ENCODE measurements around the gene WFDC9. TPM values are rescaled to one million over a fixed set of nuclear protein-coding genes. Genes with fewer than 3 reads are reported as not detected.

WFDC9 gene
- polyA plus RNA-seq, 1 donor (not counting 4 experiments of a cell fraction or from before 2014, with no cell fraction given), result not detected

Small RNAs within 50 kb of the gene (small RNA-seq; reads per million reads assigned to genes)
- gene RNA5SP485 (ENCODE audit: insufficient read length in 3 of 3, low read depth in 3 of 3, low replicate concordance in 1 of 3), result 0 reads per million in 3 experiments

Other genes with a start within 250 kb of the WFDC9 start
- 33.8 to 42.3 TPM (median 37.4 TPM) in 3 replicates for gene DBNDD2, start 223.0 kb downstream of the WFDC9 start, polyA plus RNA-seq
- gene PIGT, start 215.1 kb downstream of the WFDC9 start, polyA plus RNA-seq, result 25.9 to 37.6 TPM (median 26.5 TPM) in 3 replicates
- 0.44 TPM in 1 of 3 replicates, not detected in the others for gene WFDC2, start 161.5 kb downstream of the WFDC9 start, polyA plus RNA-seq
- not detected in 3 replicates for gene SPINT3, start 115.7 kb downstream of the WFDC9 start, polyA plus RNA-seq
- gene WFDC6, start 91.8 kb downstream of the WFDC9 start, polyA plus RNA-seq, result not detected in 3 replicates
- not detected in 3 replicates for gene EPPIN, start 83.9 kb downstream of the WFDC9 start, polyA plus RNA-seq
- gene WFDC8, start 52.0 kb downstream of the WFDC9 start, polyA plus RNA-seq, result not detected in 3 replicates
- not detected in 3 replicates for gene WFDC10A, start 1.5 kb downstream of the WFDC9 start, polyA plus RNA-seq
- gene WFDC11, start 39.0 kb upstream of the WFDC9 start, polyA plus RNA-seq, result not detected in 3 replicates
- not detected in 3 replicates for gene WFDC13, start 70.8 kb upstream of the WFDC9 start, polyA plus RNA-seq
- 0.10 TPM in 1 of 3 replicates, not detected in the others for gene WFDC10B, start 73.7 kb upstream of the WFDC9 start, polyA plus RNA-seq
- gene SPINT4, start 91.1 kb upstream of the WFDC9 start, polyA plus RNA-seq, result not detected in 3 replicates
- 0.58 to 1.5 TPM (median 1.0 TPM) in 3 replicates for gene WFDC3, start 160.6 kb upstream of the WFDC9 start, polyA plus RNA-seq
- gene DNTTIP1, start 160.7 kb upstream of the WFDC9 start, polyA plus RNA-seq, result 24.9 to 43.3 TPM (median 36.1 TPM) in 3 replicates
- 9.1 to 69.8 TPM (median 46.6 TPM) in 3 replicates for gene UBE2C, start 181.4 kb upstream of the WFDC9 start, polyA plus RNA-seq
- 0.16 TPM in 1 of 3 replicates, not detected in the others for gene TNNC2, start 196.0 kb upstream of the WFDC9 start, polyA plus RNA-seq
- gene SNX21, start 202.5 kb upstream of the WFDC9 start, polyA plus RNA-seq, result 5.2 to 8.6 TPM (median 6.9 TPM) in 3 replicates
- gene ACOT8, start 226.1 kb upstream of the WFDC9 start, polyA plus RNA-seq, result 23.9 to 41.5 TPM (median 24.3 TPM) in 3 replicates
- 2.0 to 2.7 TPM (median 2.3 TPM) in 3 replicates for gene ZSWIM3, start 226.3 kb upstream of the WFDC9 start, polyA plus RNA-seq
- 4.3 to 4.9 TPM (median 4.4 TPM) in 3 replicates for gene ZSWIM1, start 249.9 kb upstream of the WFDC9 start, polyA plus RNA-seq

Measured in keratinocyte (primary cell).